ENCODE data around the gene RGS19.
A peak's percentile ranks its signal among the peaks of the same experiment; 100 is the strongest.

RGS19 gene

GRCh38 chr20:64102647-64103354, 23.5 kb upstream of the RGS19 start:
- TF ChIP-seq, protein P1, sequence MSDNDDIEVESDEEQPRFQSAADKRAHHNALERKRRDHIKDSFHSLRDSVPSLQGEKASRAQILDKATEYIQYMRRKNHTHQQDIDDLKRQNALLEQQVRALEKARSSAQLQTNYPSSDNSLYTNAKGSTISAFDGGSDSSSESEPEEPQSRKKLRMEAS (IDR thresholded peaks at IDR 0.05): peak; percentile 51
- no peak for TF ChIP-seq TCF12 (IDR thresholded peaks at IDR 0.05; ENCODE audit: low read depth)

DNA sequence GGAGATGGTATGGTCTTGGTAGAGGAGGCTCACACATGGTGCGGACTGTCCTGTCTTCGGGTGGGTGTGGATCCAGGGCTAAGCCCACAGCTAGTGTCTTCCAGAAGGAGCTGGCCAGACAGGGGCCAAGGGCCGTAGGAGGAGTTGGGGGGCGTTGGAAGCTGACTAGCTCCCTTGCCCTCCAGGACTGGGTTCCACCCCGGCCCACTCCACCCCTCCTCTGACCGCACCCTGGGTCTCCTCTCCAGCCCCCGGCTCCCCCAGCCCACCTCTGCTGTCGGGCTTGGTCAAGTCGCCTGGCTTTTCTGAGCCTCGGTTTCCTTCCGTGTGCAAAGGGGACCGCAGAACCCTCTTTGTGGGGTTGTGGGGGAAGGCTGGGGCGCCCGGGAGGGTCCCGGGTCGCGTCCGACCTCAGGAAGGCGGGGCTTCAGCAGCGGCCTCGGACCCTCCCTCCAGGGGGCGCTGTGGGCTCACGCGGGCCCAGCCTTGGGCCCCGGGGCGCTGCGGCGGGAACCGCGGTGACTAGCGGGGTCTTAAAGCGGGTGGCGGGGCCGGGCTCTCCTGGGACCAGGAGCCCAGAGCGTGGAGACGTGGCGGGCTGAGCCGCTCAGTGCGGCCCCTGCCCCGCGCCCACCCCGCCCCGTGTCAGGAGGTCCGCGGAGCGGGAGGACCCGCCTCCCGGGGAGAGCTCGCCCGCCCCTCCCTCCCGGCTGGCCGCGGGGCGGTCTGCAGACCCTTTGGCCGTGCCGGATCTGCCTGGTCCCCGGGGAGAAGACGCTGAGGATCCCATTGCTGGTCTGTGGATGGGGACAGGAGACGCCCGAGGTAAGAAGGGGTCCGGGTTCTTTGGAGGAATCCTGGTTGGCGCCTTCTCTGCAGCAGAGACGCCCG, 22.7 kb upstream of the RGS19 start:
- TF ChIP-seq TAF1 (IDR thresholded peaks at IDR 0.05; ENCODE audit: low read depth) (no peak; the same call in 1 of the 2 replicates), REST (IDR thresholded peaks at IDR 0.05; ENCODE audit: low read depth) (no peak), RAD21 (IDR thresholded peaks at IDR 0.05; ENCODE audit: low read depth) (peak; percentile 64), TEAD4 (IDR thresholded peaks at IDR 0.05) (no peak), ZBTB7A (IDR thresholded peaks at IDR 0.05; ENCODE audit: low read depth) (peak; percentile 98), YY1 (IDR thresholded peaks at IDR 0.05; ENCODE audit: low read depth) (no peak), EP300 (IDR thresholded peaks at IDR 0.05; ENCODE audit: borderline replicate concordance) (no peak), EGR1 (IDR thresholded peaks at IDR 0.05) (no peak), CREB1 (IDR thresholded peaks at IDR 0.05; ENCODE audit: low read depth) (no peak), NFIC (IDR thresholded peaks at IDR 0.05) (no peak), TCF12 (IDR thresholded peaks at IDR 0.05; ENCODE audit: low read depth) (no peak), USF1 (IDR thresholded peaks at IDR 0.05) (no peak), CEBPB (IDR thresholded peaks at IDR 0.05) (no peak), FOXM1 (IDR thresholded peaks at IDR 0.05; ENCODE audit: borderline replicate concordance, low read depth) (no peak)
- TF ChIP-seq, protein P1 (IDR thresholded peaks at IDR 0.05): 0 out of 2 replicates have a peak, but pooled peaks have one; percentile 31

DNA sequence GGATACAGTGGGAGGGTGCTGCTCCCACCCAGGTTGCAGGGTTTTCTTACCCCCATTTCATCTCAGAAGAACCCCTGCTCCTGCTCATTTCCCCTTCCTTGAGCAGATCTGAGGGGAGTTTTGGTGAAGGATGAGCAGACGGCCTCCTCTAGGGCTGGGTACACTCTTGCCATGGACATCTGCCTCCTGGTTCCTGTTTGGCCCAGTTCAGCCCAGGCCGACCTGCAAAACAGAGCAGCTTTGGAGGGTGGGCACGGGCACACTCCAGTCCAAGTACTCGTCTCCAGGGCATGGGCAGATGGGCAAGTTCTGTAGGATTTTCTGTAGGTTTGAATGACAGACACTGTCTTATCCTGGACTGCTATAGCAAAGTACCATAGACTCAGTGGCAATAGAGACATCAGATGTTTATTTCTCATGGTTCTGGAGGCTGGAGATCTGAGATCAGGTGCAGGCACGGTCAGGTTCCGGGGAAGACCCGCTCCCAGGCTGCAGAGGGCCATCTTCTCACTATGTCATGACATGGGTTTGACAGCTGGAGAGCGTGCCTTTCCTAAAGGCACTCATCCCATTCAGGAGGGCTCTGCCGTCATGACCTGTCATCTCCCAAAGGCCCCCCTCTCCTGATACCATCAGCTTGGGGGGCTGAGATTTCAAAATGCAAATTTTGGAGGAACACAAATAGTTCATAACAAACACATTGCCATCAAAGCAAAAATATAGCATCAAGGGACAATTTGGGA, 21.8 kb upstream of the RGS19 start:
- TF ChIP-seq CEBPB (IDR thresholded peaks at IDR 0.05) (no peak), REST (IDR thresholded peaks at IDR 0.05; ENCODE audit: low read depth) (no peak)

GRCh38 chr20:64100566-64100888, 21.2 kb upstream of the RGS19 start:
- TF ChIP-seq FOXM1 (IDR thresholded peaks at IDR 0.05; ENCODE audit: borderline replicate concordance, low read depth) (no peak), ZBTB7A (IDR thresholded peaks at IDR 0.05; ENCODE audit: low read depth) (no peak), EGR1 (IDR thresholded peaks at IDR 0.05) (no peak)

GRCh38 chr20:64099880-64100565, 20.7 kb upstream of the RGS19 start:
- no peak for TF ChIP-seq RAD21 (IDR thresholded peaks at IDR 0.05; ENCODE audit: low read depth)
- TF ChIP-seq TAF1 (IDR thresholded peaks at IDR 0.05; ENCODE audit: low read depth): no peak
- no peak for TF ChIP-seq EP300 (IDR thresholded peaks at IDR 0.05; ENCODE audit: borderline replicate concordance)
- no peak for TF ChIP-seq ZBTB7A (IDR thresholded peaks at IDR 0.05; ENCODE audit: low read depth)
- no peak for TF ChIP-seq TEAD4 (IDR thresholded peaks at IDR 0.05)
- no peak for TF ChIP-seq NFIC (IDR thresholded peaks at IDR 0.05)
- no peak for TF ChIP-seq EGR1 (IDR thresholded peaks at IDR 0.05)
- TF ChIP-seq YY1 (IDR thresholded peaks at IDR 0.05; ENCODE audit: low read depth): no peak
- no peak for TF ChIP-seq TCF12 (IDR thresholded peaks at IDR 0.05; ENCODE audit: low read depth)
- TF ChIP-seq CEBPB (IDR thresholded peaks at IDR 0.05): no peak
- TF ChIP-seq USF1 (IDR thresholded peaks at IDR 0.05): no peak
- no peak for TF ChIP-seq CREB1 (IDR thresholded peaks at IDR 0.05; ENCODE audit: low read depth)
- no peak for TF ChIP-seq FOXM1 (IDR thresholded peaks at IDR 0.05; ENCODE audit: borderline replicate concordance, low read depth)
- TF ChIP-seq, protein P1 (IDR thresholded peaks at IDR 0.05): no peak
- no peak for TF ChIP-seq REST (IDR thresholded peaks at IDR 0.05; ENCODE audit: low read depth)
